Measurements from ENCODE around the gene TOPBP1. TPM values are rescaled to one million over a fixed set of nuclear protein-coding genes. Genes with fewer than 3 reads are reported as not detected.

TOPBP1 gene
- total RNA-seq, 4 donors from 2014 or later = 13.5 to 64.7 (median 32.2) TPM

DNA sequence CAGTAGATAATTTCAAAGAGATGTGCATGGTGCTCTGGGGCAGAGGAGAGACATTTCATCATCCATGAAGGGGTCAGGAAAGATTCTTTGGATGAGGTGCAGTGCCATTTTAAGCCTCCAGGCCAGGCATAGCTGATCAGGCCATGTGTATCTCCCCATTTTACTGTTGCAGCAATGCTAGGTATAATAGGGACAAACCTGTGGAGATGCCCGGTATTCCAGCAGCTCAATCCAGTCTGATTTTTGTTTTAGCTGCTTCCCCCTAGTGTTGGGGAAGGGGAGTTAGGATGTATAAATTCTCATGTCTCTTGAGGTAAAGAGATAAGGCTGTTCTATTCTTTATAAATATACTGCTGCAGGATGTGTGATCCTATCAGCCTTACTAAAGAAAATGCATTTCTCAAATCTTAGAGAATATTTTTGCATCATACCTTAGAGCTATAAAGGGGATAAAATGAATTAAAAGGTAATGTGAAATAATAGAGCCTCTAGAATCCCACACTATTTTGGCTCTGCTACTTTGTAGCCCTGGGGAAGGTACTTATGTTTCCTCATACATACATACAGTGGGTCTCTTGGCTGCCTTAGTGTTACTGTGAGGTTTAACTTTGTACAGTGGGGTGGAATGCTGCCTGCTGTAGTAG lies 83.1 kb downstream of the TOPBP1 start:
- H3K4me3 ChIP-seq = no peak overlapping the region
- TF ChIP-seq, protein P1, sequence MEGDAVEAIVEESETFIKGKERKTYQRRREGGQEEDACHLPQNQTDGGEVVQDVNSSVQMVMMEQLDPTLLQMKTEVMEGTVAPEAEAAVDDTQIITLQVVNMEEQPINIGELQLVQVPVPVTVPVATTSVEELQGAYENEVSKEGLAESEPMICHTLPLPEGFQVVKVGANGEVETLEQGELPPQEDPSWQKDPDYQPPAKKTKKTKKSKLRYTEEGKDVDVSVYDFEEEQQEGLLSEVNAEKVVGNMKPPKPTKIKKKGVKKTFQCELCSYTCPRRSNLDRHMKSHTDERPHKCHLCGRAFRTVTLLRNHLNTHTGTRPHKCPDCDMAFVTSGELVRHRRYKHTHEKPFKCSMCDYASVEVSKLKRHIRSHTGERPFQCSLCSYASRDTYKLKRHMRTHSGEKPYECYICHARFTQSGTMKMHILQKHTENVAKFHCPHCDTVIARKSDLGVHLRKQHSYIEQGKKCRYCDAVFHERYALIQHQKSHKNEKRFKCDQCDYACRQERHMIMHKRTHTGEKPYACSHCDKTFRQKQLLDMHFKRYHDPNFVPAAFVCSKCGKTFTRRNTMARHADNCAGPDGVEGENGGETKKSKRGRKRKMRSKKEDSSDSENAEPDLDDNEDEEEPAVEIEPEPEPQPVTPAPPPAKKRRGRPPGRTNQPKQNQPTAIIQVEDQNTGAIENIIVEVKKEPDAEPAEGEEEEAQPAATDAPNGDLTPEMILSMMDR (IDR thresholded peaks at IDR 0.05) = peak; percentile 34 to 53 (median 46)
- TF ChIP-seq POLR2A (IDR thresholded peaks at IDR 0.05) = no peak
- H3K27ac ChIP-seq = no peak overlapping the region
- no peak for DNase-seq
- H3K27me3 ChIP-seq = no peaks in the 10 kb centered on the region
- peaks cover 0 to 48% (median 21%) of the 10 kb centered on the region in 4 donors for H3K36me3 ChIP-seq
- intact Hi-C loops (cut with DNase I; ENCODE audit: low total_unique reads) = no loop called here
- 0 to 18% methylated on average over 1 of the region's 1 CpG for WGBS, 2 donors (ENCODE audit: low coverage in 1 of 2)
- H3K9me3 ChIP-seq = no peaks in the 10 kb centered on the region
- in situ Hi-C loops (cut with MboI; ENCODE audit: low pct_ligation_motif_present in 1 of 4, low pct_unique_long_range_greater_than_20kb in 1 of 4, low sequenced_read_pairs in 3 of 4) = loop anchor here in 2 of 4 donors (10.0 to 25.0 kb wide), 3 partner anchors 114 to 891 kb away; no protein-coding TSS in a partner anchor
- peaks cover 15 to 64% (median 39%) of the 10 kb centered on the region in 4 donors for H3K4me1 ChIP-seq

DNA sequence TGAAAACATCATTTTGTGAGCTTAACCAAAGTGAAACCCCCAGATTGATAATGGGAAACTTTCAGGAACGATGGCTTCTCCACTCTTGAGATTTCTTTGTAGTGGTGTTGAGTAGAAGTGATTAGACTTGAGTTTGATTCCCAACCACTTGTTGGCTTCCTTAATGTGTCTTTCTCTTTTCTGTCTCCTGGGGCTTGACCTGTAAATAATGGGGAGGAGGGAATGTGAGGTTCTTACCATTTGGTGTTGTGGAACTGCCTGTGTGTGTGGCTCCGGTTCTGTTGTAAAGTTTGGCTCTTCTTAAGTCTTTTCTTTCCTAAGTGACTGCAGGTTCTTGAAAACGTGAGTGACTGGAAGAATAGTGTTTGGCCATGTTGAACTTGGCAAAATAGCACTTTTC lies 85.6 kb downstream of the TOPBP1 start:
- H3K4me3 ChIP-seq = peak overlapping the region in 2 of 4 donors; percentile 92 to 94
- TF ChIP-seq EP300 (IDR thresholded peaks at IDR 0.05; ENCODE audit: low read depth) = no peak
- no peak for TF ChIP-seq POLR2AphosphoS5 (IDR thresholded peaks at IDR 0.05)
- TF ChIP-seq, protein P1 (IDR thresholded peaks at IDR 0.05) = no peak
- TF ChIP-seq POLR2A (IDR thresholded peaks at IDR 0.05) = no peak
- no peaks in the 10 kb centered on the region for H3K9me3 ChIP-seq
- in situ Hi-C loops (cut with MboI; ENCODE audit: low pct_ligation_motif_present in 1 of 4, low pct_unique_long_range_greater_than_20kb in 1 of 4, low sequenced_read_pairs in 3 of 4) (loop anchor here in 2 of 4 donors (10.0 to 25.0 kb wide), 3 partner anchors 111 to 889 kb away; no protein-coding TSS in a partner anchor), intact Hi-C loops (cut with DNase I; ENCODE audit: low total_unique reads) (no loop called here)
- 20 to 21% methylated on average over 1 to 3 of the region's 3 CpGs for WGBS, 2 donors (ENCODE audit: low coverage in 1 of 2)
- H3K36me3 ChIP-seq = peaks cover 0 to 25% (median 12%) of the 10 kb centered on the region in 4 donors
- peaks cover 15 to 62% (median 39%) of the 10 kb centered on the region in 4 donors for H3K4me1 ChIP-seq
- peak overlapping the region; percentile 17 to 99 (median 76) for H3K27ac ChIP-seq
- DNase-seq = no peak
- no peaks in the 10 kb centered on the region for H3K27me3 ChIP-seq

DNA sequence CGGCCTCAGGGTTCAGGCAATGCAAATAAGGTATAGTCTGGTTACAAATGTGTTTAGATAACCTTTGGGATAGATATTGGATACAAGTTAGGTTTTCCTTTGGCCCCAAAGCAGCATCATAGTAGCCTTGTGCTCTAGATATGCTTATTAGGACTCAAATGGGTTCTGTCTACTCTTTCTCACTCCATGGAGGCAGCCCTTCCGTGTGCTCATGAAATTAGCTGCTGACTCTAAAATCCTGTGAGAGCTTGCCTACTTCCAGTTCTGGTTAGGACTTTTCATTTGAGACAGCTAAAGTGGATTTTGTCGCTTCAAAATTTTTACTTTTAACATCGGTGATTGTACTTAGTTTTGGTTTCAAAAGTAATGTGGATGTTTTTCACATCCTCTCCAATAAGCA lies 86.7 kb downstream of the TOPBP1 start:
- no peak for DNase-seq
- 25 to 40% methylated on average over 4 of the region's 4 CpGs for WGBS, 2 donors (ENCODE audit: low coverage in 1 of 2)
- Histone ChIP-seq H3K4me3 (peak overlapping the region; percentile 84 to 94 (median 92)), H3K27ac (peak overlapping the region; percentile 96 to 100 (median 99)), H3K9me3 (no peaks in the 10 kb centered on the region), H3K27me3 (no peaks in the 10 kb centered on the region), H3K36me3 (peaks cover 0 to 20% (median 7%) of the 10 kb centered on the region in 4 donors), H3K4me1 (peaks cover 15 to 59% (median 37%) of the 10 kb centered on the region in 4 donors)
- no peak for TF ChIP-seq POLR2A (IDR thresholded peaks at IDR 0.05)
- TF ChIP-seq, protein P1 (IDR thresholded peaks at IDR 0.05) = no peak
- TF ChIP-seq POLR2AphosphoS5 (IDR thresholded peaks at IDR 0.05) = no peak
- no peak for TF ChIP-seq EP300 (IDR thresholded peaks at IDR 0.05; ENCODE audit: low read depth)
- in situ Hi-C loops (cut with MboI; ENCODE audit: low pct_ligation_motif_present in 1 of 4, low pct_unique_long_range_greater_than_20kb in 1 of 4, low sequenced_read_pairs in 3 of 4) (loop anchor here in 2 of 4 donors (10.0 to 25.0 kb wide), 3 partner anchors 110 to 888 kb away; no protein-coding TSS in a partner anchor), intact Hi-C loops (cut with DNase I; ENCODE audit: low total_unique reads) (no loop called here)

DNA sequence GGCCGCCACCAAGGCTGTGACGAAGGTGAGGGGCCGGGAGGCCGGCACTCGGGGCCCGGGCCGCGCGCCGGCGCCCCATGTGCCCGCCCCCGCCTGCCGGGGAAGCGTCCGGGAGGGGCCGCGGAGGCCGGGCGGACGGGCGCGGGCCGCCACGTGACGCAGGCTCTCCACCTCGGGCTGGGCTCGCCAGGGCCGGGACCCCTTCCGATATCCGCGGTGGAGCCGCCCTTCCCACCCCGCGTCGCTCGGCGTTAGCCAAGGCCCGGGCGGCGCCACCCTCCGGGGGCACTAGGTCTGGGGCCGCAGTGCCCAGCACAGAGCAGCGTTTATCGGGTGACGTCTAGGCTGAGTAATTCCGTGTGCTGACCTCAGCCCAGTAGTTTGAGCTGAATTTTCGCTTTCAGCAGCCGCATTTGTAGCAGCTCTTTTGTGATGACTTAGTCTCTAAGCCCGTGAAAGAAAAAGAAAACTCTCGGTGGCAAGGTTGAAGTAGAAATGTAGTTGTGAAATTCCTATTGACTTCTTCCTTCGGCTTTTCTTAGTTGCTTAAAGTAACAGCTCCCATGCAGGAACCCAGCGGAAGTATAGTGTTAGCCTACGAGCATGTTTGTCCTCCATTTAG lies 87.4 kb downstream of the TOPBP1 start:
- TF ChIP-seq POLR2A (IDR thresholded peaks at IDR 0.05) = peak; percentile 70
- TF ChIP-seq, protein P1 (IDR thresholded peaks at IDR 0.05) = peak in 2 of 5 experiments; percentile 16 to 18
- TF ChIP-seq POLR2AphosphoS5 (IDR thresholded peaks at IDR 0.05) = peak; percentile 54 to 80 (median 75)
- TF ChIP-seq EP300 (IDR thresholded peaks at IDR 0.05; ENCODE audit: low read depth) = no peak
- in situ Hi-C loops (cut with MboI; ENCODE audit: low pct_ligation_motif_present in 1 of 4, low pct_unique_long_range_greater_than_20kb in 1 of 4, low sequenced_read_pairs in 3 of 4) (loop anchor here in 1 of 4 donors (10.0 kb wide), 1 partner anchor 110 kb away; no protein-coding TSS in a partner anchor), intact Hi-C loops (cut with DNase I; ENCODE audit: low total_unique reads) (no loop called here)
- peak overlapping the region; percentile 84 to 94 (median 92) for H3K4me3 ChIP-seq
- H3K27ac ChIP-seq = peak overlapping the region; percentile 96 to 100 (median 99)
- peak; percentile 80 for DNase-seq
- peaks cover 0 to 15% (median 5%) of the 10 kb centered on the region in 4 donors for H3K36me3 ChIP-seq
- H3K27me3 ChIP-seq = no peaks in the 10 kb centered on the region
- H3K9me3 ChIP-seq = no peaks in the 10 kb centered on the region
- H3K4me1 ChIP-seq = peaks cover 15 to 62% (median 37%) of the 10 kb centered on the region in 4 donors
- WGBS, 2 donors (ENCODE audit: low coverage in 1 of 2) = 0% methylated on average over 2 to 29 of the region's 54 CpGs
